Central memory CD4-positive, alpha-beta T cell (primary cell): Measurements from ENCODE around the gene STING1.

Experiments used
- DNase-seq: peaks from one replicate; pipeline ENCODE4 v3.0.0; 2022

STING1 gene

DNA sequence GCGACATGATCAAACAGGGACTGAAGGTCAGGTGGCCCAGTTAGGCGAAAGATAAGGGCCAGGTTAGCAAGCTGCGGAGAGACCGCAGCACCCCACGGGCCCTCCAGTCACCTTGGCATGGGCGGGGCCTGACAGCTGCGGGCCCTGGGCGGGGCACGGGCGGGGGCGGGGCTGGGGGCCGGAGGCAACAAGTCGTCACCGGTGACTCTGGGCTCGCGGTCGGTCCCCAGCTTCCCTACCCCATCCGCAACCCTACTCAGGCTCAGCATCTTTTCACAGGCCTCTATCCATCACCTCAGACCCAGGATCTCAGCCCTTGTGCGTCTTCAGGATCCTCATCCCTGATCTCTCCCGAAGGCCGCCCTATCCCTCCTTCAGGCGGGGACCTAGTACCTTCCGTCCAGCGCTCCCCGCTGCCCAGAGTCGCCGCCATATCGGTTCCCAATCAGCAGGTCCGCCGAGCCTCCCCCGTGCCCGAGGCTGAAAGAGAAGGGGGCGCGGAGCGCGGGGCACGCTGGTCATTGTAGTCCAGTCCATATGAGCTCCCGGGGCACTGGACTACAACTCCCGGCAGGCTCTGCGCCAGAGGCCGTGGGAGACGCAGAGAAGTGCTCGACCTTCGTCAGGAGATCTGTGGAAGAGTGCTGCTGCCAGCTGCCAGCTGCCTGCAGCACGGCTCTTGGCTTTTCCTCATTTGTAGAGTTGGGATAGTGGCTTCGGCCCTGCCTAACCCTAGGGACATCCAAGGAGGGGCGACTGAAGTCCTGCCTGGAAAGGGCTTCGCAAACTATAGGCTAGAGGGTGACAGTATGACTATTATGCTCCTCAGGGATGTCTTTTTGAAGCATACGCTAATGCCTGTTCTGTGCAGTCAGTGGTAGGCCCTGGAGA, 43.3 kb downstream of the STING1 start, which contains the start of gene DNAJC18:
TSS of gene DNAJC18 (minus strand) at position 513 of the 891 bp plus-strand sequence. CDS start at position 433, 80 bp downstream.
- DNase-seq = peak; percentile 83

DNA sequence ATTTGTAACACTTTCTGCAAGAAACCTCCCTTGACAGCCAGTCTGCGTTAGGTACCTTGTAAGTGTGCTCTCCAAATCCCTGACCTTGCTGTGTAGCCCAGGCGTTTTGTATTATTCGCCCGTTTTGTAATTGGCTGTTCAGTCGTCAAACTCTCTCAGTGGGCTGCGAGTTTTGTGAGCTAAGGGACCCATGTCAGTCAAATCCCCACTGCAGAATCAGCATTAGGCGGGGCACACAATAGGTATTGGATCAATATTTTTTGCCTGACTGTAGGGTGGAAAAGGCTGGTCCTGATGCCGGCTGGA, 43.9 kb downstream of the STING1 start:
- no peak for DNase-seq

DNA sequence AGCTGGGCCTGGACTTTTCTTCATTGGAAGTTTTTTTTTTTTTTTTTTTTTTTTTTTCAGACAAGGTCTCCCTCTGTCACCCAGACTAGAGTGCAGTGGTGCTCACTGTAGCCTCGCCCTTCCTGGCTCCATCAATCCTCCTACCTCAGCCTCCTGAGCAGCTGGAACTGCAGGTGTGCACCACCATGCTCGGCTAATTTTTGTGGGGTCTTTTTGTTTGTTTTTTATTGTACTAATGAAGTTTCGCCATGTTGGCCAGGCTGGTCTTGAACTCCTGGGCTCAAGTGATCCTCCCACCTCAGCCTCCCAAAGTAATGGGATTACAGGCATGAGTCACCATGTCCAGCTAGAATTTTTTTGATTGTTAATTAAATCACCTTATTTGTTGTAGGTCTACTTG, 46.9 kb downstream of the STING1 start:
- DNase-seq = no peak

DNA sequence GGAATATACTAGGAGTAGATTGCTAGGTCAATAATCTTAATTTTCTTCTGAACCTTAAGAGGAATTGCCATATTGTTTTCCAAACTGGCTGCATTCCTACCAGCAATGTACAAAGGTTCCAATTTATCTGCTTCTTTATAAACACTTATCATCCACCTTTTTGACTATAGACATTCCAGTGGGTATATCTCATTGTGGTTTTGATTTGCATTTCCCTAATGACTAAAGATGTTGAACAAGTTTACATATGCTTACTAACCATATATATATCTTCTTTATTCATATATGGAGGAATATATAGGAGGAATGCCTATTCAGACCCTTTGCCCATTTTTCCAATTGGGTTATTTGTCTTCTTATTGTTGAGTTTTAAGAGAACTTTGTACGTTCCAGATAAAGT, 50.9 kb downstream of the STING1 start:
- DNase-seq = no peak

DNA sequence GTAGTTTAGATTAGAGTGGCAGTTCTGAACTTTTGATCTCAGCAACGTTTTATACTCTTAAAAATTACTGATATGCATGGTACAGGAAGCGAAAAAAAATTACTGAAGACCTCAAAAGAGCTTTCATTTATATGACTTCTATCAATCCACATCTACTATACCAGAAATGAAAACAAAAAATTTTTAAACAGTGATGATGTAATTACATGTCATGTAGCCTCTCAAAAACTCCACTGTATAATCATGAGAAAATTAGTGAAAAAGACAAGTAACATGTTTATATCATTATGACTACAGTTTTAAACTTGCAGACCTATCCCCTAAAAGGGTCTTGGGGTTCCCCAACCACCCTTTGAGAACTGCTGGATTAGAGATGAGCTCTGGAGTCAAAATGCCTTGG, 52.5 kb downstream of the STING1 start:
- no peak for DNase-seq

DNA sequence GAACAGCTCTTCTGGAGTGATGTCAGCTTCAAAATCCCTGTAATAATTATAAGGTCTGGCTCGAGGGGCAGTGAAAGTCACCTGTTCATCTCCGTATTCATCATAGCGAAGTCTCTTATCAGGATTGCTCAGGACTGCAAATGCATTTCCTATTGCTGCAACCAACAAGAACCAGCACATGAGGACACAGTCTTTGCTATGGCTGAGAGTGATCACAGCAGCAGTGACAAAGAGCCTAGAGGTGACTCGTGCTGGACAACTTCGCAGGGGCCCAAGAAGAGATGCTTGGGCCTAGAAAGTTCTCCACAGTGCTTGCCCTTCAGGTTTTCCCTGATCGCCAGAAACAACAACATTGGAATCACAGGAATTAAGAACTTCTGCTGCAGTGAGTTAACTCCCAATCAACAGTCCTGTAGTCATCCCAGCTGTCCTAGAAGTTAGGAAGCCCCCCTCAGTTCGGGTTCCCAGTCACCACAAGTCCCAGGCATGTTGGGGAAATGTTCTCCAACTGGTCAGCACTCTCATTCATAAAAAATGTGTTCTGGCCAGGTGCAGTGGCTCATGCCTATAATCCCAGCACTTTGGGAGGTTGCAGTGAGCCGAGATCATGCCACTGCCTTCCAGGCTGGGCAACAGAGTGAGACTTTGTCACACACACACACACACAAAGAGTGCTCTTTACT, 56.2 kb downstream of the STING1 start:
- no peak for DNase-seq
